Activated naive CD8-positive, alpha-beta T cell treated with anti-CD3 and anti-CD28 coated beads for 36 hours (primary cell): ENCODE results near the gene GPHA2. TPM values are rescaled to one million over a fixed set of nuclear protein-coding genes. Genes with fewer than 3 reads are reported as not detected.

ENCODE experiments used
- DNase-seq: peaks from one replicate; pipeline ENCODE4 v3.0.0; 2021
- H3K27ac Mint-ChIP-seq: one replicate; pipeline ENCODE4 v1.8.0; 2022; ENCODE audit warnings: mild to moderate bottlenecking, moderate library complexity, mixed read lengths
- H3K27me3 Mint-ChIP-seq: one replicate; pipeline ENCODE4 v1.8.0; 2022; ENCODE audit warnings: mild to moderate bottlenecking, mixed read lengths
- H3K36me3 Mint-ChIP-seq: one replicate; pipeline ENCODE4 v1.8.0; 2021; ENCODE audit warnings: mild to moderate bottlenecking, mixed read lengths
- H3K4me1 Mint-ChIP-seq: one replicate; pipeline ENCODE4 v1.8.0; 2021; ENCODE audit warnings: mixed read lengths
- H3K4me3 Mint-ChIP-seq: one replicate; pipeline ENCODE4 v1.8.0; 2022; ENCODE audit warnings: mild to moderate bottlenecking, moderate library complexity, mixed read lengths
- H3K9me3 Mint-ChIP-seq: one replicate; pipeline ENCODE4 v1.8.0; 2022; ENCODE audit warnings: mixed read lengths
- total RNA-seq, 2 experiments: library from RNA; stranded (reverse); gene quantifications; one replicate each; pipeline ENCODE4 v1.2.3, GENCODE V29; 2021

The GPHA2 gene
- total RNA-seq, 2 experiments from 2014 or later = not detected

DNA sequence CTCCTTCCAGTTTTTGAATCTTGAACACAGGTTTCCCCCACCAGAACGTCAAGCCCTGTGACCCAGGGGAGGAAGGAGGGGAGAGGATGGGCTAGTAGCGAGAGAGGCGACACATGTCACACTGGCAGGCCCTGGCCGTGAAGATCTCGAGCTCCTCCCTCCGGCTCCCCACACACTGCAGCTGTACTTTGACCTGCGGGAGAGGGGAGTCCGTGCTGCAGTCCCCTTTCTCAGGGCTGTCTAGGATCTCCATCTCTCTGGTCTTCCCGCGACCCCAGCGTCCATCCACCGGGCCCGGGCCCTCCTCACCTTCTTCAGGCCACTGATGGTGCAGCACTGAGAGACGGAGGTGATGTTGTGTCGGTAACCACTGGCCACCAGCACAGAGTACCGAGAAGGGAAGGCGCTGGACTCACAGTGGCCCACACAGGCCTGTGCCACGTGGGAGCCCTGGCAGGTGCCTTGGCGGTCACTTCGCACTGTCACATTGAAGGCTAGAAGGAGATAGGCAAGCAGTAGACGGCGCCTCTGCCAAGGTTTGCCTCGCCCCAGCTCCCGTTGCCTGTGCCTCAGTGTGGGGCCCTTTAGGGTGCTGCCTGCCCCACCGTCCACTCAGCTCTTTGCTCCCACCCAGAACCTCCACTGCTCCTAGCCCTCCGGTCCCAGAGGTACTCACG is 873 bp downstream of the GPHA2 start:
- H3K27ac Mint-ChIP-seq = no peak overlapping the region
- no peak for DNase-seq
- no peaks in the 10 kb centered on the region for H3K27me3 Mint-ChIP-seq
- no peaks in the 10 kb centered on the region for H3K9me3 Mint-ChIP-seq
- no peaks in the 10 kb centered on the region for H3K36me3 Mint-ChIP-seq
- H3K4me3 Mint-ChIP-seq = no peak overlapping the region
- H3K4me1 Mint-ChIP-seq = no peaks in the 10 kb centered on the region

DNA sequence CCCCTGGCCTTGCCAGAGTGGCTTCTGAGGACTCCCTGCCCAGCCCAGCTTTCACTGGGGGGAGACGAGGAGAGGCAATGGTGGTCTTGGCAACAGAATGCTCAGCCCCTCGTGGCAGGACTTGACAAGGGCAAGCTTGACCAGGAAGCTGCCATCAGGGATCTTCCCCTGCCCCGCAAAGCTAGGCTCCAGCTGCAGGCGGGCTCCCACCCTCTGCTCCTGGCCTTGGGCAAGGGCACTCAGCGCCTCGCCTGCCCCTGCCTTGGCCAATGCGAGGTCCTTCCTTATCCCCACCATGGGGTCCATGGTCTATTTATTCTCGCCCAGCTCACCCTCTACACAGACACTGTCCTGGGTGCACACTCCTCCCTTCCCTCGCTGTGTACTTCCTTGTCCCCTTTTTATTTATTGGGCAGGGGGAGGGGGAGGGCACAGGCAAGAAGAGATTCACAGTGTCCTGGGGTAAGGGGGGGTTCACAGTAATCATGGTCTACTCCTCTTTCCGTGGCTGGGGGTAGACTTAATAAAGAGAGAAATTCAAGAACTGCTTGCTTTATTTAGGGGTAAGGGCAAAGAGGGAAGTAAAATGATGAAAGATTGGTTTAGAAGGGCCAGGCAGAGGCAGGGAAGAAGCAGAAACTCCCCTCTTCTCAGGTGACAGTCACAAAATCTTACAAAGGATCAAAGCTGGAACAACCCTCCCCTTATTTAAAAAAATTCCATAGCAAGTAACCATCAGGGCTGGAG is 1.6 kb downstream of the GPHA2 start:
- Mint-ChIP-seq H3K27ac (no peak overlapping the region), H3K4me1 (no peaks in the 10 kb centered on the region), H3K36me3 (peaks cover 2% of the 10 kb centered on the region), H3K27me3 (no peaks in the 10 kb centered on the region), H3K9me3 (no peaks in the 10 kb centered on the region), H3K4me3 (no peak overlapping the region)
- DNase-seq = no peak

DNA sequence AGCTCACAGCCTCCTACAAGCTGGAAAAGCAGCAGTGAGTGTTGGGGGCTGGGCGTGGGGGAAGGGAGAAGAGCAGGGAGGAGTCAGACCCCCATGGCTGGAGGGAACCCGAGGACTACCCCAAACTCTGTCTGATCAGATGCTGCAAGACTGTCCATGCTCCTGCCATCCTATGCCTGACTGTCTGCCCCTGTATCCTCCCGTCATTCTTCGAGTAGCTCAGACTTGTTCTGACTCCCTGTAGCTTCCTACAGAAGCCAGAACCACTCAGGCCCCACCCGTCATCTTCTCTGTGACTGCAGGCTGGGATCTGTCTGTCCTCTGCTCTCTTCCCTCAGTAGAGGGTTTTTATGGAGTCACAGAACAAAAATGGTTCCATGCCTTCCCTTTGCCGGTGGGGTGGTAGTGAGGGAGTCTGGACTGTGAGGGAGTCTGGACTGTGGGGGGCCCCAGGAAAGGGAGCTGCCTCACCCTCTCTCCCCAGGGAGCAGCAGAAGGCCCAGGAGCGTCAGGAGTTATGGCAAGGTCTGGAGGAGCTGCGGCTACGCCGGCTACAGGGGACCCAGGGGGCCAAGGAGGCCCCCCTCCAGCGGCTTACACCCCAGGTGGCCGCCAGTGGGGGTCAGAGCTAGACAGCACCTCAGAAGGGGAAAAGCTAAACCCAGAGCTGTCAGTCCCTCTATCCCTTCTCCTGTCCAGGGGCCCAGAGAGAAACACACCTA is 2.3 kb downstream of the GPHA2 start:
- no peaks in the 10 kb centered on the region for H3K9me3 Mint-ChIP-seq
- H3K27ac Mint-ChIP-seq = no peak overlapping the region
- DNase-seq = no peak
- no peak overlapping the region for H3K4me3 Mint-ChIP-seq
- no peaks in the 10 kb centered on the region for H3K4me1 Mint-ChIP-seq
- no peaks in the 10 kb centered on the region for H3K27me3 Mint-ChIP-seq
- peaks cover 2% of the 10 kb centered on the region for H3K36me3 Mint-ChIP-seq

DNA sequence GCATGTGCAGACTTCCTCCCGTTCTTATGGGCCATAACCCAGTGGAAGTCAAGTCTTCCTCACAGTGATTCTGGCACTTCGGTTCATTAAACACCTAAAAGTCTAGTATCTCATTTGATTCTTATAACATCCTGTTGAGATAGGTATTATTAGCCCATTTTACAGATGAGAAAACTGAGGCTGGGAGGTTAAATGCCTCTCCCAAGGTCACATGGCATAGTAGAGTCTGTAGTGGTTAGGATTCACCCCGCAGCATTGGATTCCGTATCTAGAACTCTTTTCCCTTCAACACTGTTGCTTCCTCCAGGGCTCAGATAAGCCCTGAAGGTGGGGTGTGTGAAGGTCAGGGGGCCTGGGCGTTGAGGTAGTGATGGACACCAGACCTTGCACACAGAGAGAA is 3.4 kb downstream of the GPHA2 start:
- Mint-ChIP-seq H3K4me1 (no peaks in the 10 kb centered on the region), H3K36me3 (peaks cover 2% of the 10 kb centered on the region), H3K4me3 (no peak overlapping the region), H3K27ac (no peak overlapping the region), H3K9me3 (no peaks in the 10 kb centered on the region), H3K27me3 (no peaks in the 10 kb centered on the region)
- no peak for DNase-seq

DNA sequence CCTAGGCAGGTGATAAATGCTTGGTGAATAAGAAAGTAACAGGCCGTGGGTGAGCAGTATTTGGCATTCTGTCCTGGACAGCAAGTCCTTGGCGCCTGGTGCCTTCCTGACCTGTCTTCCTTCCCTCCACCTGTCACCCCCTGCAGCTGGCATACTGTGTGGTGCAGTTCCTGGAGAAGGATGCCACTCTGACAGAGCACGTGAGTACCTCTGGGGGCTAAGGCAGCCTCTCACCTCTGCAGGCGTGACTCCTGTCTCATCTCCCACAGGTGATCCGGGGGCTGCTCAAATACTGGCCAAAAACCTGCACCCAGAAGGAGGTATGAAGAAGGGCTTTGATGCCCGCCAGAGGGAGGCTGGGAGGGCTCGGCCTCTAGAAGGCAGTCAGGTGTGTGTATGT is 4.4 kb downstream of the GPHA2 start:
- no peak overlapping the region for H3K4me3 Mint-ChIP-seq
- DNase-seq = no peak
- no peaks in the 10 kb centered on the region for H3K9me3 Mint-ChIP-seq
- H3K36me3 Mint-ChIP-seq = peaks cover 2% of the 10 kb centered on the region
- no peaks in the 10 kb centered on the region for H3K27me3 Mint-ChIP-seq
- no peaks in the 10 kb centered on the region for H3K4me1 Mint-ChIP-seq
- H3K27ac Mint-ChIP-seq = no peak overlapping the region

DNA sequence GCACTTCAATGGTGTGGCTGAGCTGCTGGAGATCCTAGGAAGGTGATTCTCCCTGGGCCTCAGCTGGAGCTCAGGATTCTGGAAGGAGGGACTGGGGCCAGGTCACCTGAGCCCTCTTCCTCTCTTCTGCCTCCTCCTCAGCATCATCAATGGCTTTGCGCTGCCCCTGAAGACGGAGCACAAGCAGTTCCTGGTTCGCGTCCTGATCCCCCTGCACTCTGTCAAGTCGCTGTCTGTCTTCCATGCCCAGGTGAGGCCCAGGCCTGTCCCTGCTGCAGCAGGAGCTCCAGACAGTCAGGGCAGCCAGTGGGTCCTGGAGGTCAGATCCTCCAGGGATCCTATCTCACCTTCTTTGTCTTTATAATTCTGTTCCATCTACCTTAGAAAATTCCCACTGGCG is 5.4 kb downstream of the GPHA2 start:
- Mint-ChIP-seq H3K27me3 (no peaks in the 10 kb centered on the region), H3K36me3 (peaks cover 2% of the 10 kb centered on the region), H3K9me3 (no peaks in the 10 kb centered on the region), H3K4me3 (no peak overlapping the region), H3K4me1 (peaks cover under 1% of the 10 kb centered on the region), H3K27ac (no peak overlapping the region)
- no peak for DNase-seq

DNA sequence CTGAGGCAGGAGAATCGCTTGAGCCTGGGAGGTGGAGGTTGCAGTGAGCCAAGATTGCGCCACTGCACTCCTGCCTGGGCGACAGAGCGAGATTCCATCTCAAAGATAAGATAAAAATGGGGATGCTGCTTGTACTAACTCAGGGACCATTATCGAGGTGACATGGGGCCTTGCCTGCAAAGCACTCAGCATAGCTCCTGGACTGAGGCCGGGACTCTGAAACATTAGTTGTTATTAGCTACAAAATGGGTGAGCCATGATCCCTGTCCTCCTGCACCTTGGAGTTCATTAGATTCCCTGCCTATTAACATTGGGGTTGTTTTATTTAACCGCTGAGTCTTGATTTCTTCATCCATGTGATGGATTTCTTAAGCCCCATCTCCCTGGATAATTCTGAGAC is 6.1 kb downstream of the GPHA2 start:
- Mint-ChIP-seq H3K27ac (no peak overlapping the region), H3K4me3 (no peak overlapping the region), H3K36me3 (peaks cover 2% of the 10 kb centered on the region), H3K9me3 (no peaks in the 10 kb centered on the region), H3K4me1 (peaks cover 5% of the 10 kb centered on the region), H3K27me3 (no peaks in the 10 kb centered on the region)
- DNase-seq = no peak

DNA sequence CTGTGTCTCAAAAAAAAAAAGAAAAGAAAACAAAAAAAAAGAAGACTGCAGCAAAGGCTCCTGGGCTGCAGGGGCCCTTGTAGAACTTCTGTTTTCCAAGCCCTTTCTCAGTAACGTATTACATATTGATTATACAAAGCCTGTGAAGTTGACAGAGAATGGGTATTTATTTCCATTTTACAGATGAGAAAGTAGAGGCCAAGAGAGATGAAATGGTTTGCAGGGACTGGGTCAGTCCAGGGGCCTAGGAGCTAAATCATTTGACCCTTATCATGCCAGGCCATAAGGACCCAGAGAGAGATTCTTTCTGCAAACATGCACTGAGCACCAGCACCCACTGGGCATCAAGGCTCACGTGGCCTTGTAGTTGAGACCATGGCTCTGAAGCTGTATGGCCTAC is 6.7 kb downstream of the GPHA2 start:
- Mint-ChIP-seq H3K27me3 (no peaks in the 10 kb centered on the region), H3K9me3 (no peaks in the 10 kb centered on the region), H3K4me3 (no peak overlapping the region), H3K27ac (no peak overlapping the region), H3K4me1 (peaks cover 8% of the 10 kb centered on the region), H3K36me3 (peaks cover 2% of the 10 kb centered on the region)
- DNase-seq = no peak

DNA sequence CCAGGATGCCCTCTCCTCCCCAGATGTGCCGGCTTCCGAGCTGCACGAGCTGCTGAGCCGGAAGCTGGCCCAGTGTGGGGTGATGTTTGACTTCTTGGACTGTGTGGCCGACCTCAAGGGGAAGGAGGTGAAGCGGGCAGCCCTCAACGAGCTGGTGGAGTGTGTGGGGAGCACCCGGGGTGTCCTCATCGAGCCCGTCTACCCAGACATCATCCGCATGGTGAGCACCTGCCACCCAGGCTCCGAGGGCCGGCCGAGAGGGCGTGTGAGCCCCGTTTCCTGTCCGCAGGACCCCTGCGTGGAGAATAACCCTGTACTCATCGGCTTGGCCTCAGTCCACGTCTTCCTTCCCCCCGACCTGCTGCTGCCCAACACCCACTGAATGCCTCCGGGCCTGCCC is 9.0 kb downstream of the GPHA2 start:
- DNase-seq = no peak
- Mint-ChIP-seq H3K9me3 (no peaks in the 10 kb centered on the region), H3K27ac (no peak overlapping the region), H3K27me3 (no peaks in the 10 kb centered on the region), H3K4me1 (peaks cover 13% of the 10 kb centered on the region), H3K36me3 (peaks cover 2% of the 10 kb centered on the region), H3K4me3 (no peak overlapping the region)

DNA sequence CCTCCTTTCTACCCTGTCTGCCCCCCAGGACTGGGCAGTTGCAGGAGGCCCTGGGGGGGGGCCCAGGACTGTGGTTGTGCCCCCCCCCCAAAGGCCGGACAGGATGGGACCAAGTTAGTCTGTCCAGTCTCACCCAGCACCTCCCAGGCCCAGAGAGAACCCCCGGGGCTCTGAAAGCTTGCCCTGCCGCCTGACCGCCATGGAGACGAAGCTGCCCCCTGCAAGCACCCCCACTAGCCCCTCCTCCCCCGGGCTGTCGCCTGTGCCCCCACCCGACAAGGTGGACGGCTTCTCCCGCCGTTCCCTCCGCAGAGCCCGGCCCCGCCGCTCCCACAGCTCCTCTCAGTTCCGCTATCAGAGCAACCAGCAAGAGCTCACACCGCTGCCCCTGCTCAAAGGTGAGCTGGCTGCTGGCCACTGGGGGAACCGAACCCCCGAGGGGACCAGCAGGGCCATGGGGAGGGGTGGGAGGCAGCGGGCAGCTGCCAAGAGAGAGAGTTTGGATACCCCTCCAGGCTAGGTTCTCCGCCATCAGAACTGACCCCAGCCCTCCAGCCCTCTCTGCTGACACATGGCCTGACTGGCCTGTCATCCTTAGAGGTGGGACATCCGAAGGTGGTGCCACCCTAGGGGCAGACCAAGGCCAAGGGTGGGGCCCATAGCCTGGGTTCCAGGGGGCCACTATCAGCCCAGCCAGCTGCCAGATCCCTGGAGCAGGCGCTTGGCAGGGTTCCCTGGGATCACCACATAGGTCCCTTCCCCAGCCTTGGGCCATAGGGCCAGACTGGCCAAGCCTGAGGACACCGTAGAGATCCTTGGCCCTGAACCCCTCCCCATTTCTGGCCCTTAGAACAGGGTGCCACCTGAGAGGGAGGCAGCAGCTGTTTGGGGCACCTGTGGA is 9.9 kb downstream of the GPHA2 start:
- Mint-ChIP-seq H3K4me3 (peak overlapping the region; percentile 91), H3K9me3 (no peaks in the 10 kb centered on the region), H3K4me1 (peaks cover 13% of the 10 kb centered on the region), H3K36me3 (peaks cover 2% of the 10 kb centered on the region), H3K27ac (no peak overlapping the region), H3K27me3 (no peaks in the 10 kb centered on the region)
- no peak for DNase-seq

DNA sequence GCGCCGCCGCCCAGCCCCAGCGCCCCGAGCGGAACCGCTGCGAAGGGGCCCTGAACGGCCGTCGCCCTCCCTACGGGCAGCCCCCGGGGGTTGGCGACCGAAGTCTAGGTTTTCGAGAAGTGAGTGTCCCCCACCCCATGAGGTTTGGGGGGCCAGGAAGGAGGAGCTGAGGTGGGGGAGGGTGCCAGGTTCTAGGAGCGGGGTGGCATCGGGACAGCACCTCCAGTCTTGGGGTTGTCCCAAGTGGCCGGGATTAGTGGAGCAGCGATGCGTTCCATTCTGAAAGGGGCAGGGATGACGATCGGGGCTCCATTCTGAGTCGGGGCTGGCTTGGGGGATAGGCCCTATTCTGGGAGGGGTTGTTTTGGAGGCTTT is 10.8 kb downstream of the GPHA2 start:
- H3K4me3 Mint-ChIP-seq = peak overlapping the region; percentile 91

DNA sequence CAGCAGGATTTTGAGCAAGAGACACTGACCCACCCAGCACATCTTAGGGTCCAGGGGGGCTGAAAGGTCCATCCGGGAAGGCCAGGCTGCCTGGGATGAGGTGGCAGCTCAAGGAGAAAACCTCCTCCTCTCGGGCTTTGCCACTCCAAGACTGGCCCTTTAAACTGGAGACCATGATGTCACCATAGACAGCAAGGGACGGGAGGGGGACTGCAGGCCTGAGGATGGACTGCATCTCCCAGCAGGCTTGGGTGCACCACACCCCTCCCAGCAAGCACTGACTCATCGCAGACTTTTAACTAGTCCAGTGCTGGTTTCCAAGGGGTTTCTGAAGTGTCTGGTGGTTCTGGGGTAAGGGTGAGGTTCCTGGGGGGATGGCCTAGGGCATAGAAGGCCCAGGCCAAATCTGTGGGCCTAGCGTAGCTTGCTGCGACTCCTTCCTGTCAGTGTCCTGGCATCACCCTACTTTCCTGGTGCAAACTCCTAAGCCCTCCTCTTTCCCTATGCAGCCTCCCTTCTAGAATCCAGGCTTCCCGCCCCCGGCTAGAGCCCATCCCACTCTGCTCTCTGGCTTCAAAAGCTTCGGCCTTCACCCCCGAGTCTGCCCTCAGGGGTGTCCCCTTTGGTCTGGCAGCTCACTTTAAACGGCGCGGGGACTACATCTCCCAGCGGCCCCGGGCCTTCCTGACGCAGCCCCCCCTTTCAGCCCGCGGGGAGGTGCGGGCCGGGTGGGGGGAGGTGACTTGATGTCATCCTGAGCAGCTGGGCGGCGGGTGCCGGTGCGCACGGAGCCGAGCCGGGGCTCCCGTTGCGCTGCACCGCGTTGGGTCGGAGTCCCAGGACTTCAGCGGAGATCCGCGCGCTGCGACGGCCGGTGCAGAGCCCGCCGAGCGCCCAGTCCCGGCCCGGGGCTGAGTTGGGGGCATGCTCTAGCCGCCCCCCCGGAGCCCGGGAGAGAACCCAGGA is 11.5 kb downstream of the GPHA2 start, which contains the start of gene PPP2R5B:
PPP2R5B (plus strand) TSS at position 746 of the 966 bp plus-strand sequence. CDS start 1,046 bp downstream, outside the sequence.
- Mint-ChIP-seq H3K27me3 (no peaks in the 10 kb centered on the region), H3K27ac (peak within 1 kb of the TSS; percentile 98), H3K36me3 (peaks cover under 1% of the 10 kb centered on the region), H3K4me3 (peak within 1 kb of the TSS; percentile 91), H3K9me3 (no peaks in the 10 kb centered on the region), H3K4me1 (peaks cover 13% of the 10 kb centered on the region)
- DNase-seq = peak; percentile 89

More for the DNA sequence above, 10.8 kb downstream of the GPHA2 start:
- no peak for DNase-seq
- Mint-ChIP-seq H3K36me3 (peaks cover 2% of the 10 kb centered on the region), H3K9me3 (no peaks in the 10 kb centered on the region), H3K27me3 (no peaks in the 10 kb centered on the region), H3K4me1 (peaks cover 13% of the 10 kb centered on the region), H3K27ac (peak overlapping the region; percentile 16)

DNA sequence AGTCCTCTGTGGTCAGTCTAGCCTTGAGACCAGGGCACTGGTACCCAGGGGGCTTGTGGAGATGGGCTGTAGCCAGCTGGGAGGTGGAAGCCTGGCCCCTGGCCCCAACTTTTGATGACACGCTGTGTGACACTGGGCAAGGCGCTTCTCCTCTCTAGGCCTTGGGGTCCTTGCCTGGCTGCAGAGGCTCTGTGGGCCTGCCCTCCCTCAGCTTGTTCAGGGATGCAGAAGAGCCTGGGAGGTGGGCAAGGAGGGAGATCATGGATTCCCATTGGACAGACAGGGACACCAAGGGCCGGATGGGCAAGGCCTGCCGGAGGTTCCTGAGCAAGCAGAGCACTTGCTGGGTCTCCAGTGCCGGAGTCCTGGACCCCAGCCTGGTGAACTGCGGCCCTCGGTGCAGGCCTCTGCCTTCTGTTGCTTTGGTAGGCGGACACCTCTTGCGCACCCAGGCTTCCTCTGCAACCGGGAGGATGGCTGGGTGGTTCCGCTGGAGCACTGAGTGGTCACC is 12.5 kb downstream of the GPHA2 start:
- Mint-ChIP-seq H3K27ac (no peak overlapping the region), H3K4me1 (peaks cover 13% of the 10 kb centered on the region), H3K27me3 (no peaks in the 10 kb centered on the region), H3K4me3 (no peak overlapping the region), H3K36me3 (no peaks in the 10 kb centered on the region), H3K9me3 (no peaks in the 10 kb centered on the region)
- DNase-seq = no peak
